PC-3 (cell line): ENCODE measurements around the gene MR1.

Experiments
- CTCF ChIP-seq: fragments of 300-600 bp; sonication (generic); conservative IDR thresholded peaks from 2 replicates; pipeline ENCODE4 v1.5.1; 2017; ENCODE audit warnings: antibody characterized with exemption, low read depth, mild to moderate bottlenecking, low read length
- EZH2 ChIP-seq: fragments of 300-600 bp; sonication (generic); IDR thresholded peaks from one replicate; pipeline ENCODE4 v1.6.1; 2017; ENCODE audit warnings: antibody characterized with exemption, mild to moderate bottlenecking, low read length; ENCODE audit not compliant: unreplicated experiment
- EZH2phosphoT487 ChIP-seq: fragments of 300-600 bp; sonication (generic); IDR thresholded peaks from 2 replicates; pipeline ENCODE4 v1.6.1; 2018; ENCODE audit warnings: mild to moderate bottlenecking, antibody characterized with exemption, low read length, borderline replicate concordance

DNA sequence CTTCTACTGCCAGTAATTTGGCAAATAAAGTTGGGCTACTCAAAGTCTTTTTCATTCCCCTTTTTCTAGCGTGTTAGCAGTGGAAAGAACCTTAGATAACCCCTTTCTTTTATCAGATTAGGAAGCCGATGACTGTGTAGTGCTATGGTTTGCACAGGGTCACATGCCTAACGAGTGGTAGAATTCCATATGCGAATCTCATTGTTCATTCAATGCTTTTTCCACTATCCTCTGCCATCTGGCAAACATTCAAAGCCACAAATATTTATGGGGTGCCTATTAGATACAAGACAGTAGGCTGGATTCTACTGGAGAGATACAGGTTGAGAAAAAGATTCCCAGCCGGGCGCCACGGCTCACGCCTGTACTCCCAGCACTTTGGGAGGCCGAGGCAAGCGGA, 39.9 kb downstream of the MR1 start:
- TF ChIP-seq CTCF (no peak), EZH2 (no peak), EZH2phosphoT487 (no peak)
